Astrocyte (in vitro differentiated cells and primary cell): ENCODE measurements around the gene STK17A. TPM values are rescaled to one million over a fixed set of nuclear protein-coding genes. Genes with fewer than 3 reads are reported as not detected.

Experiments
- DNase-seq: peaks from one replicate; pipeline ENCODE4 v3.0.0-alpha.2; 2010; ENCODE audit warnings: low read depth
- FAIRE-seq: peaks from 2 replicates; lab custom pipeline; 2011; peaks lifted over from hg19 to GRCh38; lab: Jason Lieb, UNC
- H2AFZ ChIP-seq: 2 replicates; pipeline ENCODE4 v1.6.0; 2012; ENCODE audit warnings: low read depth, low read length, inconsistent platforms
- H3K27ac ChIP-seq: 2 replicates; pipeline ENCODE4 v1.5.1; 2011; ENCODE audit warnings: low read depth, low read length, inconsistent platforms
- H3K27me3 ChIP-seq: 2 replicates; pipeline ENCODE4 v1.6.0; 2011; ENCODE audit warnings: low read length, inconsistent platforms; ENCODE audit not compliant: insufficient read depth
- H3K36me3 ChIP-seq: 2 replicates; pipeline ENCODE4 v1.5.1; 2011; ENCODE audit warnings: low read length, inconsistent platforms; ENCODE audit not compliant: insufficient read depth
- H3K4me1 ChIP-seq: 2 replicates; pipeline ENCODE4 v1.5.1; 2011; ENCODE audit warnings: low read length, inconsistent platforms; ENCODE audit not compliant: insufficient read depth
- H3K4me2 ChIP-seq: 2 replicates; pipeline ENCODE4 v1.6.0; 2012; ENCODE audit warnings: low read length, inconsistent platforms
- H3K4me3 ChIP-seq: 2 replicates; pipeline ENCODE4 v1.5.1; 2011; ENCODE audit warnings: low read depth, mild to moderate bottlenecking, low read length, inconsistent platforms; ENCODE audit not compliant: insufficient read depth
- H3K79me2 ChIP-seq: 2 replicates; pipeline ENCODE4 v1.6.0; 2012; ENCODE audit warnings: mild to moderate bottlenecking, low read length, inconsistent platforms; ENCODE audit not compliant: insufficient read depth
- H3K9ac ChIP-seq: 2 replicates; pipeline ENCODE4 v1.6.0; 2012; ENCODE audit warnings: mild to moderate bottlenecking, low read length, inconsistent platforms
- H3K9me3 ChIP-seq: 2 replicates; pipeline ENCODE4 v1.5.1; 2012; ENCODE audit warnings: low read depth, mild to moderate bottlenecking, low read length, inconsistent platforms; ENCODE audit not compliant: insufficient read depth
- H4K20me1 ChIP-seq: 2 replicates; pipeline ENCODE4 v1.6.0; 2012; ENCODE audit warnings: low read length, inconsistent platforms; ENCODE audit not compliant: insufficient read depth
- H3K27ac Mint-ChIP-seq: one replicate; pipeline ENCODE4 v1.8.0; 2021; ENCODE audit warnings: mild to moderate bottlenecking, mixed read lengths; ENCODE audit not compliant: unreplicated experiment
- H3K27me3 Mint-ChIP-seq: one replicate; pipeline ENCODE4 v1.8.0; 2021; ENCODE audit warnings: low read depth, mixed read lengths; ENCODE audit not compliant: unreplicated experiment
- H3K36me3 Mint-ChIP-seq: one replicate; pipeline ENCODE4 v1.8.0; 2021; ENCODE audit warnings: low read depth, mixed read lengths; ENCODE audit not compliant: unreplicated experiment
- H3K4me1 Mint-ChIP-seq: one replicate; pipeline ENCODE4 v1.8.0; 2021; ENCODE audit warnings: low read depth, mixed read lengths; ENCODE audit not compliant: unreplicated experiment
- H3K4me3 Mint-ChIP-seq: one replicate; pipeline ENCODE4 v1.8.0; 2021; ENCODE audit warnings: mild to moderate bottlenecking, moderate library complexity, mixed read lengths; ENCODE audit not compliant: unreplicated experiment
- H3K9me3 Mint-ChIP-seq: one replicate; pipeline ENCODE4 v1.8.0; 2021; ENCODE audit warnings: mild to moderate bottlenecking, mixed read lengths; ENCODE audit not compliant: unreplicated experiment
- CTCF ChIP-seq: IDR thresholded peaks from 2 replicates; pipeline ENCODE4 v1.5.1; 2011; ENCODE audit warnings: low read depth, mild to moderate bottlenecking, inconsistent platforms, low read length, moderate library complexity; ENCODE audit not compliant: insufficient read depth
- EZH2 ChIP-seq: IDR thresholded peaks from 2 replicates; pipeline ENCODE4 v1.6.1; 2012; ENCODE audit warnings: mild to moderate bottlenecking, low read length, inconsistent platforms; ENCODE audit not compliant: insufficient read depth
- total RNA-seq: library from RNA; stranded (reverse); gene quantifications from 2 replicates; pipeline ENCODE4 v1.2.1, GENCODE V29; 2021

STK17A gene
- total RNA-seq, 1 donor from 2014 or later, result 38.4 TPM

- Mint-ChIP-seq H3K36me3 (peaks cover 2% of the 10 kb centered on the region), H3K27me3 (peaks cover 8% of the 10 kb centered on the region), H3K9me3 (peaks cover 5% of the 10 kb centered on the region), H3K4me3 (no peak overlapping the region), H3K27ac (no peak overlapping the region), H3K4me1 (peaks cover 11% of the 10 kb centered on the region)
- no peak for FAIRE-seq
- peaks cover 3% of the 10 kb centered on the region for H3K27me3 ChIP-seq
- DNase-seq, result no peak
- no peak overlapping the region for H3K9ac ChIP-seq
- H3K9me3 ChIP-seq, result no peaks in the 10 kb centered on the region
- H4K20me1 ChIP-seq, result no peaks in the 10 kb centered on the region
- no peak overlapping the region for H3K4me3 ChIP-seq
- H3K36me3 ChIP-seq, result no peaks in the 10 kb centered on the region
- no peaks in the 10 kb centered on the region for H3K79me2 ChIP-seq
- no peak overlapping the region for H2AFZ ChIP-seq
- no peak overlapping the region for H3K27ac ChIP-seq
- peaks cover 2% of the 10 kb centered on the region for H3K4me1 ChIP-seq
- no peak overlapping the region for H3K4me2 ChIP-seq
- no peak for TF ChIP-seq CTCF
- no peak for TF ChIP-seq EZH2
These were observed 40.2 kb upstream of the STK17A start for GRCh38 chr7:43542716-43543115.

- no peaks in the 10 kb centered on the region for H3K36me3 ChIP-seq
- no peak overlapping the region for H3K4me2 ChIP-seq
- H3K4me1 ChIP-seq, result no peaks in the 10 kb centered on the region
- Mint-ChIP-seq H3K27me3 (peaks cover 16% of the 10 kb centered on the region), H3K27ac (no peak overlapping the region), H3K4me1 (no peaks in the 10 kb centered on the region), H3K36me3 (peaks cover 2% of the 10 kb centered on the region), H3K4me3 (no peak overlapping the region), H3K9me3 (peaks cover 6% of the 10 kb centered on the region)
- no peak overlapping the region for H3K27ac ChIP-seq
- no peaks in the 10 kb centered on the region for H3K27me3 ChIP-seq
- no peaks in the 10 kb centered on the region for H3K9me3 ChIP-seq
- H3K79me2 ChIP-seq, result no peaks in the 10 kb centered on the region
- TF ChIP-seq CTCF, result no peak
- no peak for TF ChIP-seq EZH2
- H3K4me3 ChIP-seq, result no peak overlapping the region
- H2AFZ ChIP-seq, result no peak overlapping the region
- H3K9ac ChIP-seq, result no peak overlapping the region
- H4K20me1 ChIP-seq, result no peaks in the 10 kb centered on the region
- DNase-seq, result no peak
- FAIRE-seq, result no peak
These were observed 36.7 kb upstream of the STK17A start for GRCh38 chr7:43546231-43546630.

GRCh38 chr7:43550427-43550826, 32.5 kb upstream of the STK17A start:
- Mint-ChIP-seq H3K4me3 (no peak overlapping the region), H3K27ac (no peak overlapping the region), H3K36me3 (peaks cover 2% of the 10 kb centered on the region), H3K9me3 (peaks cover 8% of the 10 kb centered on the region), H3K4me1 (no peaks in the 10 kb centered on the region), H3K27me3 (peaks cover 13% of the 10 kb centered on the region)
- Histone ChIP-seq H3K27ac (no peak overlapping the region), H3K9me3 (no peaks in the 10 kb centered on the region), H3K36me3 (no peaks in the 10 kb centered on the region), H3K9ac (no peak overlapping the region), H3K27me3 (peaks cover 2% of the 10 kb centered on the region), H2AFZ (no peak overlapping the region), H4K20me1 (no peaks in the 10 kb centered on the region), H3K4me1 (no peaks in the 10 kb centered on the region), H3K79me2 (no peaks in the 10 kb centered on the region), H3K4me3 (no peak overlapping the region), H3K4me2 (no peak overlapping the region)
- FAIRE-seq (no peak), DNase-seq (no peak)
- TF ChIP-seq CTCF, result no peak
- no peak for TF ChIP-seq EZH2
